ENCODE data around the gene STX2. TPM values are rescaled to one million over a fixed set of nuclear protein-coding genes. Genes with fewer than 3 reads are reported as not detected.

The STX2 gene
- total and polyA plus RNA-seq, 2 experiments from 2014 or later, result 12.4 to 23.1 TPM

GRCh38 chr12:130805635-130806034 is 33.4 kb downstream of the STX2 start:
- H3K36me3 ChIP-seq (replicated peaks; ENCODE audit: insufficient read depth, low read depth), result no peaks in the 10 kb centered on the region
- WGBS (ENCODE audit: low lambda C conversion rate, missing lambda C conversion rate), result 95% methylated on average over 5 of the region's 5 CpGs
- H2AFZ ChIP-seq, result no peak overlapping the region
- no peak for TF ChIP-seq EZH2 (IDR thresholded peaks at IDR 0.05; ENCODE audit: borderline replicate concordance)
- TF ChIP-seq CTCF (IDR thresholded peaks at IDR 0.05; ENCODE audit: poor library complexity), result no peak
- no peak for TF ChIP-seq EZH2phosphoT487 (IDR thresholded peaks at IDR 0.05; ENCODE audit: low read depth, severe bottlenecking, unreplicated experiment)
- no peaks in the 10 kb centered on the region for H3K9me2 ChIP-seq (replicated peaks; ENCODE audit: insufficient read depth)
- H3K9me3 ChIP-seq (ENCODE audit: low read depth), result no peaks in the 10 kb centered on the region
- H3K4me1 ChIP-seq (ENCODE audit: insufficient read depth), result no peaks in the 10 kb centered on the region
- no peaks in the 10 kb centered on the region for H3K27me3 ChIP-seq
- no peaks in the 10 kb centered on the region for H4K20me1 ChIP-seq (ENCODE audit: insufficient read depth, poor library complexity, severe bottlenecking)
- no peak overlapping the region for H3K4me2 ChIP-seq
- H3K79me2 ChIP-seq, result no peaks in the 10 kb centered on the region
- H3K27ac ChIP-seq, result no peak overlapping the region
- no peak overlapping the region for H3K4me3 ChIP-seq
- DNase-seq (ENCODE audit: low spot score), result no peak

- Histone ChIP-seq H3K9me3 (ENCODE audit: low read depth) (no peaks in the 10 kb centered on the region), H3K36me3 (replicated peaks; ENCODE audit: insufficient read depth, low read depth) (no peaks in the 10 kb centered on the region), H3K4me3 (no peak overlapping the region), H3K9me2 (replicated peaks; ENCODE audit: insufficient read depth) (no peaks in the 10 kb centered on the region), H3K4me2 (no peak overlapping the region), H3K27me3 (no peaks in the 10 kb centered on the region), H3K27ac (no peak overlapping the region), H3K79me2 (no peaks in the 10 kb centered on the region), H3K4me1 (ENCODE audit: insufficient read depth) (no peaks in the 10 kb centered on the region), H4K20me1 (ENCODE audit: insufficient read depth, poor library complexity, severe bottlenecking) (no peaks in the 10 kb centered on the region), H2AFZ (no peak overlapping the region)
- DNase-seq (ENCODE audit: low spot score), result no peak
- TF ChIP-seq EZH2phosphoT487 (IDR thresholded peaks at IDR 0.05; ENCODE audit: low read depth, severe bottlenecking, unreplicated experiment) (no peak), EZH2 (IDR thresholded peaks at IDR 0.05; ENCODE audit: borderline replicate concordance) (no peak), CTCF (IDR thresholded peaks at IDR 0.05; ENCODE audit: poor library complexity) (no peak)
- WGBS (ENCODE audit: low lambda C conversion rate, missing lambda C conversion rate), result 96% methylated on average over 14 of the region's 14 CpGs
These were observed 34.8 kb downstream of the STX2 start for GRCh38 chr12:130804216-130804615.

- Histone ChIP-seq H3K27me3 (no peaks in the 10 kb centered on the region), H4K20me1 (ENCODE audit: insufficient read depth, poor library complexity, severe bottlenecking) (no peaks in the 10 kb centered on the region), H3K4me2 (no peak overlapping the region), H3K36me3 (replicated peaks; ENCODE audit: insufficient read depth, low read depth) (no peaks in the 10 kb centered on the region), H3K4me1 (ENCODE audit: insufficient read depth) (no peaks in the 10 kb centered on the region), H3K9me3 (ENCODE audit: low read depth) (no peaks in the 10 kb centered on the region), H3K27ac (no peak overlapping the region), H3K9me2 (replicated peaks; ENCODE audit: insufficient read depth) (no peaks in the 10 kb centered on the region), H3K4me3 (no peak overlapping the region), H3K79me2 (no peaks in the 10 kb centered on the region), H2AFZ (no peak overlapping the region)
- no peak for TF ChIP-seq EZH2 (IDR thresholded peaks at IDR 0.05; ENCODE audit: borderline replicate concordance)
- no peak for TF ChIP-seq EZH2phosphoT487 (IDR thresholded peaks at IDR 0.05; ENCODE audit: low read depth, severe bottlenecking, unreplicated experiment)
- no peak for TF ChIP-seq CTCF (IDR thresholded peaks at IDR 0.05; ENCODE audit: poor library complexity)
- DNase-seq (ENCODE audit: low spot score), result no peak
- 93% methylated on average over 5 of the region's 5 CpGs for WGBS (ENCODE audit: low lambda C conversion rate, missing lambda C conversion rate)
These were observed 35.3 kb downstream of the STX2 start for GRCh38 chr12:130803702-130804101.

- Histone ChIP-seq H3K4me1 (ENCODE audit: insufficient read depth) (no peaks in the 10 kb centered on the region), H3K9me2 (replicated peaks; ENCODE audit: insufficient read depth) (no peaks in the 10 kb centered on the region), H3K79me2 (no peaks in the 10 kb centered on the region), H3K27ac (no peak overlapping the region), H4K20me1 (ENCODE audit: insufficient read depth, poor library complexity, severe bottlenecking) (no peaks in the 10 kb centered on the region), H3K4me2 (no peak overlapping the region), H3K36me3 (replicated peaks; ENCODE audit: insufficient read depth, low read depth) (no peaks in the 10 kb centered on the region), H3K4me3 (no peak overlapping the region), H2AFZ (no peak overlapping the region), H3K9me3 (ENCODE audit: low read depth) (no peaks in the 10 kb centered on the region), H3K27me3 (no peaks in the 10 kb centered on the region)
- TF ChIP-seq EZH2phosphoT487 (IDR thresholded peaks at IDR 0.05; ENCODE audit: low read depth, severe bottlenecking, unreplicated experiment) (no peak), CTCF (IDR thresholded peaks at IDR 0.05; ENCODE audit: poor library complexity) (no peak), EZH2 (IDR thresholded peaks at IDR 0.05; ENCODE audit: borderline replicate concordance) (no peak)
- DNase-seq (ENCODE audit: low spot score), result no peak
- 98% methylated on average over 2 of the region's 2 CpGs for WGBS (ENCODE audit: low lambda C conversion rate, missing lambda C conversion rate)
These were observed 38.7 kb downstream of the STX2 start for GRCh38 chr12:130800312-130800711.

All from hepatocyte (in vitro differentiated cells).